HepG2 (cell line): Measurements from ENCODE around the gene RASGRP1. TPM values are rescaled to one million over a fixed set of nuclear protein-coding genes. Genes with fewer than 3 reads are reported as not detected.

Source experiments
- CREB1 ChIP-seq, 2 experiments: fragments of 450-650 bp in 1 of 2; IDR thresholded peaks; 2 replicates each; pipeline ENCODE4 v1.6.1; 2016 to 2017; ENCODE audit warnings: control low read depth in 1 of 2, mild to moderate bottlenecking in 1 of 2, missing compliant biosample characterization in 1 of 2, missing genetic modification characterization in 1 of 2
- FOXA1 ChIP-seq, 2 experiments: fragments of 450-650 bp in 1 of 2; sonication (generic) in 1 of 2; formaldehyde crosslinking in 1 of 2; IDR thresholded peaks; 2 replicates each; pipeline versions ENCODE4 v1.4.0 to v1.6.1; 2016 to 2020; ENCODE audit warnings: missing genetic modification reagents in 1 of 2
- FOXC1 ChIP-seq: sonication (generic); formaldehyde crosslinking; IDR thresholded peaks from 2 replicates; pipeline ENCODE4 v1.8.0; 2022; ENCODE audit warnings: mild to moderate bottlenecking, missing genetic modification reagents, borderline replicate concordance
- GABPA ChIP-seq, 2 experiments: IDR thresholded peaks; 2 replicates each; pipeline ENCODE4 v1.6.1; 2011 to 2016; ENCODE audit warnings: low read depth in 2 of 2, low read length in 1 of 2, missing biosample characterization in 1 of 2, missing genetic modification characterization in 1 of 2
- GABPB1 ChIP-seq: IDR thresholded peaks from 2 replicates; pipeline ENCODE4 v1.6.1; 2016; ENCODE audit warnings: mild to moderate bottlenecking, missing genetic modification reagents, moderate library complexity, missing compliant biosample characterization
- MIER3 ChIP-seq: IDR thresholded peaks from 2 replicates; pipeline ENCODE4 v1.6.1; 2016; ENCODE audit warnings: missing compliant biosample characterization, borderline replicate concordance
- SALL1 ChIP-seq: sonication (generic); formaldehyde crosslinking; IDR thresholded peaks from 2 replicates; pipeline ENCODE4 v1.8.0; 2022; ENCODE audit warnings: mild to moderate bottlenecking, missing genetic modification reagents
- SAP130 ChIP-seq: IDR thresholded peaks from 2 replicates; pipeline ENCODE4 v1.6.1; 2016; ENCODE audit warnings: low read depth
- TEAD3 ChIP-seq: optimal IDR thresholded peaks from 2 replicates; pipeline ENCODE3; 2016; ENCODE audit warnings: borderline replicate concordance
- ZNF343 ChIP-seq: sonication (generic); formaldehyde crosslinking; IDR thresholded peaks from 2 replicates; pipeline ENCODE4 v1.4.0; 2020; ENCODE audit warnings: mild to moderate bottlenecking, missing genetic modification reagents
- polyA plus RNA-seq, 8 experiments: library from polyadenylated mRNA; depleted of rRNA in 3 of 8; stranded (reverse) in 7 of 8; unstranded in 1 of 8; fragments of >200 nt; fragmentation: Illumina TruSeq in 4 of 8; extraction: Trizol in 4 of 8; gene quantifications; 2 replicates each; pipeline versions ENCODE4 v1.2.1 to v1.2.3, GENCODE V29; 2011 to 2016; ENCODE audit warnings: low read depth in 4 of 8, missing spikeins in 1 of 8, mixed read lengths in 1 of 8; ENCODE audit not compliant: insufficient read depth in 1 of 8
- total RNA-seq, 5 experiments: library from RNA; depleted of rRNA; stranded (reverse); fragments of >200 nt; fragmentation: Illumina TruSeq; extraction: Trizol; gene quantifications; 2 replicates each; pipeline ENCODE4 v1.2.3, GENCODE V29; 2016; ENCODE audit warnings: low read depth in 1 of 5
- TF ChIP-seq, protein P1 (sequence below): sonication (generic); formaldehyde crosslinking; IDR thresholded peaks from 2 replicates; pipeline ENCODE4 v1.5.0; 2020; ENCODE audit warnings: mild to moderate bottlenecking, missing genetic modification reagents, moderate library complexity
- TF ChIP-seq, protein P2 (sequence below): fragments of 450-650 bp; IDR thresholded peaks from 2 replicates; pipeline ENCODE4 v1.6.1; 2016
- TF ChIP-seq, protein P3 (sequence below): sonication (generic); formaldehyde crosslinking; IDR thresholded peaks from 2 replicates; pipeline ENCODE4 v1.4.0; 2020; ENCODE audit warnings: mild to moderate bottlenecking, missing genetic modification reagents
- TF ChIP-seq, protein P4 (sequence below): IDR thresholded peaks from 2 replicates; pipeline ENCODE4 v1.4.0; 2020; ENCODE audit warnings: mild to moderate bottlenecking, missing genetic modification reagents
- TF ChIP-seq, protein P5 (sequence below): sonication (generic); formaldehyde crosslinking; IDR thresholded peaks from 2 replicates; pipeline ENCODE4 v1.4.0; 2020; ENCODE audit warnings: missing genetic modification reagents, borderline replicate concordance

Gene RASGRP1
- total and polyA plus RNA-seq, 2 of the 13 experiments (the other 11 are each of a cell fraction or from before 2014, with no cell fraction given), result 0.07 TPM; not detected in 1

DNA sequence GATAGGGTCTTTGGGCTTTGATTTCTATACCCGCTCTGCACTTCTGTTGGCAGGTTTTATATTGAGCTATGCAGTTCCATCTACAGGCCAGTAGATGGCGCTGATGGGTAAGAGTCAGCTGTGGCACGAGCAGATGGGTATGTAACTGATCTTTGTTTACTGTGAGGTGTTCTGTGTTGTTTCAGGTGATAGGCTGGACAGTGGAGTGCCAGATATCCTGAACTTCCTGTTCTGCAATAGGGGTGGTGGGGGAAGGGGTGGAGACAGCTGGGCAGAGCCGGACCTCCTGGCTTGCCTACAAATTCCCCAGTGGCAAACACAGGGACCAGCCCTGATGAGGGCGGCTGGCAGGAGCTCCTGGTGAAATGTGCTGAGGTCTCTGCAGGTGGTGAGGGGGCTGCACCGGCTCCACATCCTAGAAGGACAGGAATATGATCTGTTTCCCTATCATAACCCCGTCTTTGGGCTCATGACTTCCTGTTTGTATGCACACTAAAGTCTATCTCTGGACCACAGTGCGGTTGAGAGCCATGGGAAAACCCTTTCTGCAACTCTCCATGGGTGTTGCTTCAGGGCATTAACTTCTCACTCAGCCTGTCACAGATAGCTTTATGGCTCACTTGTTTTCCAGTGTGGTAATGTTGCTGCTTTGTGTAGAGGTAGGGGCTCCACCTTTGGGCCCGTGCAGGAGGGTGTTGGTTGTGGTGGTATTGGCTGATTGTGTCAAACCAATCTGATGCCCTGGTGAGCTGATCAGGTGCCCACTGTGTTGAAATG lies 124.1 kb downstream of the RASGRP1 start (continued):
- TF ChIP-seq, protein P1, sequence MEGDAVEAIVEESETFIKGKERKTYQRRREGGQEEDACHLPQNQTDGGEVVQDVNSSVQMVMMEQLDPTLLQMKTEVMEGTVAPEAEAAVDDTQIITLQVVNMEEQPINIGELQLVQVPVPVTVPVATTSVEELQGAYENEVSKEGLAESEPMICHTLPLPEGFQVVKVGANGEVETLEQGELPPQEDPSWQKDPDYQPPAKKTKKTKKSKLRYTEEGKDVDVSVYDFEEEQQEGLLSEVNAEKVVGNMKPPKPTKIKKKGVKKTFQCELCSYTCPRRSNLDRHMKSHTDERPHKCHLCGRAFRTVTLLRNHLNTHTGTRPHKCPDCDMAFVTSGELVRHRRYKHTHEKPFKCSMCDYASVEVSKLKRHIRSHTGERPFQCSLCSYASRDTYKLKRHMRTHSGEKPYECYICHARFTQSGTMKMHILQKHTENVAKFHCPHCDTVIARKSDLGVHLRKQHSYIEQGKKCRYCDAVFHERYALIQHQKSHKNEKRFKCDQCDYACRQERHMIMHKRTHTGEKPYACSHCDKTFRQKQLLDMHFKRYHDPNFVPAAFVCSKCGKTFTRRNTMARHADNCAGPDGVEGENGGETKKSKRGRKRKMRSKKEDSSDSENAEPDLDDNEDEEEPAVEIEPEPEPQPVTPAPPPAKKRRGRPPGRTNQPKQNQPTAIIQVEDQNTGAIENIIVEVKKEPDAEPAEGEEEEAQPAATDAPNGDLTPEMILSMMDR (CRISPR knock-in tag), result peak; percentile 90
- TF ChIP-seq FOXC1, result 0 out of 2 replicates have a peak, but pooled peaks have one; percentile 36
- no peak for TF ChIP-seq FOXA1 (IDR thresholded peaks at IDR 0.05)
- peak; percentile 78 for TF ChIP-seq FOXA1 (CRISPR knock-in tag; IDR thresholded peaks at IDR 0.05)
- TF ChIP-seq SALL1 (CRISPR knock-in tag), result 0 out of 2 replicates have a peak, but pooled peaks have one; percentile 21
- peak; percentile 28; the same call in 1 of the 2 replicates for TF ChIP-seq SAP130
- TF ChIP-seq CREB1 (IDR thresholded peaks at IDR 0.05), result no peak
- TF ChIP-seq CREB1 (CRISPR knock-in tag; IDR thresholded peaks at IDR 0.05), result peak; percentile 26; the same call in 1 of the 2 replicates
- TF ChIP-seq, protein P2, sequence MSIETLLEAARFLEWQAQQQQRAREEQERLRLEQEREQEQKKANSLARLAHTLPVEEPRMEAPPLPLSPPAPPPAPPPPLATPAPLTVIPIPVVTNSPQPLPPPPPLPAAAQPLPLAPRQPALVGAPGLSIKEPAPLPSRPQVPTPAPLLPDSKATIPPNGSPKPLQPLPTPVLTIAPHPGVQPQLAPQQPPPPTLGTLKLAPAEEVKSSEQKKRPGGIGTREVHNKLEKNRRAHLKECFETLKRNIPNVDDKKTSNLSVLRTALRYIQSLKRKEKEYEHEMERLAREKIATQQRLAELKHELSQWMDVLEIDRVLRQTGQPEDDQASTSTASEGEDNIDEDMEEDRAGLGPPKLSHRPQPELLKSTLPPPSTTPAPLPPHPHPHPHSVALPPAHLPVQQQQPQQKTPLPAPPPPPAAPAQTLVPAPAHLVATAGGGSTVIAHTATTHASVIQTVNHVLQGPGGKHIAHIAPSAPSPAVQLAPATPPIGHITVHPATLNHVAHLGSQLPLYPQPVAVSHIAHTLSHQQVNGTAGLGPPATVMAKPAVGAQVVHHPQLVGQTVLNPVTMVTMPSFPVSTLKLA, result peak; percentile 22
- TF ChIP-seq, protein P3, sequence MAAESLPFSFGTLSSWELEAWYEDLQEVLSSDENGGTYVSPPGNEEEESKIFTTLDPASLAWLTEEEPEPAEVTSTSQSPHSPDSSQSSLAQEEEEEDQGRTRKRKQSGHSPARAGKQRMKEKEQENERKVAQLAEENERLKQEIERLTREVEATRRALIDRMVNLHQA (CRISPR knock-in tag), result no peak
- 0 out of 2 replicates have a peak, but pooled peaks have one; percentile 33 for TF ChIP-seq MIER3 (CRISPR knock-in tag)
- no peak for TF ChIP-seq ZNF343 (CRISPR knock-in tag)
- peak; percentile 67 for TF ChIP-seq TEAD3 (CRISPR knock-in tag)
- TF ChIP-seq, protein P4, sequence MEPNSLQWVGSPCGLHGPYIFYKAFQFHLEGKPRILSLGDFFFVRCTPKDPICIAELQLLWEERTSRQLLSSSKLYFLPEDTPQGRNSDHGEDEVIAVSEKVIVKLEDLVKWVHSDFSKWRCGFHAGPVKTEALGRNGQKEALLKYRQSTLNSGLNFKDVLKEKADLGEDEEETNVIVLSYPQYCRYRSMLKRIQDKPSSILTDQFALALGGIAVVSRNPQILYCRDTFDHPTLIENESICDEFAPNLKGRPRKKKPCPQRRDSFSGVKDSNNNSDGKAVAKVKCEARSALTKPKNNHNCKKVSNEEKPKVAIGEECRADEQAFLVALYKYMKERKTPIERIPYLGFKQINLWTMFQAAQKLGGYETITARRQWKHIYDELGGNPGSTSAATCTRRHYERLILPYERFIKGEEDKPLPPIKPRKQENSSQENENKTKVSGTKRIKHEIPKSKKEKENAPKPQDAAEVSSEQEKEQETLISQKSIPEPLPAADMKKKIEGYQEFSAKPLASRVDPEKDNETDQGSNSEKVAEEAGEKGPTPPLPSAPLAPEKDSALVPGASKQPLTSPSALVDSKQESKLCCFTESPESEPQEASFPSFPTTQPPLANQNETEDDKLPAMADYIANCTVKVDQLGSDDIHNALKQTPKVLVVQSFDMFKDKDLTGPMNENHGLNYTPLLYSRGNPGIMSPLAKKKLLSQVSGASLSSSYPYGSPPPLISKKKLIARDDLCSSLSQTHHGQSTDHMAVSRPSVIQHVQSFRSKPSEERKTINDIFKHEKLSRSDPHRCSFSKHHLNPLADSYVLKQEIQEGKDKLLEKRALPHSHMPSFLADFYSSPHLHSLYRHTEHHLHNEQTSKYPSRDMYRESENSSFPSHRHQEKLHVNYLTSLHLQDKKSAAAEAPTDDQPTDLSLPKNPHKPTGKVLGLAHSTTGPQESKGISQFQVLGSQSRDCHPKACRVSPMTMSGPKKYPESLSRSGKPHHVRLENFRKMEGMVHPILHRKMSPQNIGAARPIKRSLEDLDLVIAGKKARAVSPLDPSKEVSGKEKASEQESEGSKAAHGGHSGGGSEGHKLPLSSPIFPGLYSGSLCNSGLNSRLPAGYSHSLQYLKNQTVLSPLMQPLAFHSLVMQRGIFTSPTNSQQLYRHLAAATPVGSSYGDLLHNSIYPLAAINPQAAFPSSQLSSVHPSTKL (CRISPR knock-in tag), result peak; percentile 44; the same call in 1 of the 2 replicates
- TF ChIP-seq, protein P5, sequence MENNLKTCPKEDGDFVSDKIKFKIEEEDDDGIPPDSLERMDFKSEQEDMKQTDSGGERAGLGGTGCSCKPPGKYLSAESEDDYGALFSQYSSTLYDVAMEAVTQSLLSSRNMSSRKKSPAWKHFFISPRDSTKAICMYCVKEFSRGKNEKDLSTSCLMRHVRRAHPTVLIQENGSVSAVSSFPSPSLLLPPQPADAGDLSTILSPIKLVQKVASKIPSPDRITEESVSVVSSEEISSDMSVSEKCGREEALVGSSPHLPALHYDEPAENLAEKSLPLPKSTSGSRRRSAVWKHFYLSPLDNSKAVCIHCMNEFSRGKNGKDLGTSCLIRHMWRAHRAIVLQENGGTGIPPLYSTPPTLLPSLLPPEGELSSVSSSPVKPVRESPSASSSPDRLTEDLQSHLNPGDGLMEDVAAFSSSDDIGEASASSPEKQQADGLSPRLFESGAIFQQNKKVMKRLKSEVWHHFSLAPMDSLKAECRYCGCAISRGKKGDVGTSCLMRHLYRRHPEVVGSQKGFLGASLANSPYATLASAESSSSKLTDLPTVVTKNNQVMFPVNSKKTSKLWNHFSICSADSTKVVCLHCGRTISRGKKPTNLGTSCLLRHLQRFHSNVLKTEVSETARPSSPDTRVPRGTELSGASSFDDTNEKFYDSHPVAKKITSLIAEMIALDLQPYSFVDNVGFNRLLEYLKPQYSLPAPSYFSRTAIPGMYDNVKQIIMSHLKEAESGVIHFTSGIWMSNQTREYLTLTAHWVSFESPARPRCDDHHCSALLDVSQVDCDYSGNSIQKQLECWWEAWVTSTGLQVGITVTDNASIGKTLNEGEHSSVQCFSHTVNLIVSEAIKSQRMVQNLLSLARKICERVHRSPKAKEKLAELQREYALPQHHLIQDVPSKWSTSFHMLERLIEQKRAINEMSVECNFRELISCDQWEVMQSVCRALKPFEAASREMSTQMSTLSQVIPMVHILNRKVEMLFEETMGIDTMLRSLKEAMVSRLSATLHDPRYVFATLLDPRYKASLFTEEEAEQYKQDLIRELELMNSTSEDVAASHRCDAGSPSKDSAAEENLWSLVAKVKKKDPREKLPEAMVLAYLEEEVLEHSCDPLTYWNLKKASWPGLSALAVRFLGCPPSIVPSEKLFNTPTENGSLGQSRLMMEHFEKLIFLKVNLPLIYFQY (CRISPR knock-in tag), result no peak
- TF ChIP-seq GABPA (IDR thresholded peaks at IDR 0.05; ENCODE audit: low read depth, low read length), result no peak
- TF ChIP-seq GABPA (CRISPR knock-in tag; IDR thresholded peaks at IDR 0.05; ENCODE audit: low read depth), result peak; percentile 59
- TF ChIP-seq GABPB1 (CRISPR knock-in tag), result peak; percentile 50
